Measurements from ENCODE around the gene SEMA3B. TPM values are rescaled to one million over a fixed set of nuclear protein-coding genes. Genes with fewer than 3 reads are reported as not detected.

Gene SEMA3B
- total RNA-seq, 1 experiment from 2014 or later, result 6.4 TPM

GRCh38 chr3:50251220-50251619, 17.7 kb upstream of the SEMA3B start:
- no peak for DNase-seq
- H3K27ac Mint-ChIP-seq, result no peak overlapping the region; a peak in 1 of 7 replicates
- peaks cover 18 to 19% of the 10 kb centered on the region in 2 experiments for H3K4me1 Mint-ChIP-seq
- Histone ChIP-seq H3K4me2 (ENCODE audit: insufficient read depth, insufficient read length, low read length) (no peak overlapping the region), H3K23me2 (ENCODE audit: insufficient read length, low read depth, low read length, poor library complexity, severe bottlenecking) (no peaks in the 10 kb centered on the region), H2AFZ (ENCODE audit: low read length) (no peak overlapping the region), H3K79me1 (ENCODE audit: insufficient read depth, low read depth, low read length, poor library complexity, severe bottlenecking) (peaks cover 11% of the 10 kb centered on the region), H4K5ac (ENCODE audit: insufficient read length, low read depth, low read length) (no peak overlapping the region), H3K9me3 (ENCODE audit: control insufficient read depth, low read depth, low read length) (no peaks in the 10 kb centered on the region), H2BK20ac (ENCODE audit: low read depth, low read length, poor library complexity, severe bottlenecking) (no peak overlapping the region), H4K91ac (ENCODE audit: insufficient read length, low read depth, low read length) (no peak overlapping the region), H3K27me3 (ENCODE audit: insufficient read depth, low read length) (no peaks in the 10 kb centered on the region), H3K18ac (ENCODE audit: insufficient read length, low read depth, low read length) (no peak overlapping the region), H3K4ac (ENCODE audit: low read depth, low read length) (no peak overlapping the region), H3K79me2 (ENCODE audit: insufficient read depth, low read length) (peaks cover 13% of the 10 kb centered on the region; the same call in 1 of the 2 replicates), H2BK12ac (ENCODE audit: insufficient read length, low read depth, low read length) (no peak overlapping the region), H3K27ac (ENCODE audit: insufficient read length, low read depth, low read length) (no peak overlapping the region), H3K56ac (ENCODE audit: insufficient read length, low read depth, low read length) (no peak overlapping the region), H3K4me1 (ENCODE audit: insufficient read depth, low read length) (no peaks in the 10 kb centered on the region), H4K20me1 (ENCODE audit: control insufficient read depth, insufficient read depth, insufficient read length) (peaks cover 5% of the 10 kb centered on the region), H3T11ph (ENCODE audit: low read length) (no peak overlapping the region), H4K8ac (replicated peaks; ENCODE audit: insufficient read length, low read depth, low read length) (no peak overlapping the region), H2AK5ac (ENCODE audit: insufficient read length, low read length) (no peak overlapping the region), H3K9ac (ENCODE audit: extremely low read depth, insufficient read length, low read length) (no peak overlapping the region), H3K14ac (ENCODE audit: insufficient read depth, low read length) (no peak overlapping the region; the same call in 1 of the 2 replicates), H3K23ac (ENCODE audit: insufficient read length, low read depth, low read length) (no peak overlapping the region), H2BK5ac (ENCODE audit: insufficient read length, low read length) (no peak overlapping the region), H2BK120ac (ENCODE audit: low read depth, low read length, poor library complexity, severe bottlenecking) (no peak overlapping the region), H2BK15ac (ENCODE audit: low read depth, low read length) (no peak overlapping the region)
- H3K4me3 Mint-ChIP-seq, result no peak overlapping the region; a peak in 1 of 5 replicates
- no peaks in the 10 kb centered on the region for H3K9me3 Mint-ChIP-seq
- no peaks in the 10 kb centered on the region for H3K27me3 Mint-ChIP-seq (ENCODE audit: low read depth)
- H3K36me3 Mint-ChIP-seq (ENCODE audit: insufficient read depth in 1 of 3, low read depth in 3 of 3), result peaks cover 7 to 38% (median 38%) of the 10 kb centered on the region in 3 experiments
- TF ChIP-seq CTCF (conservative IDR thresholded peaks at IDR 0.05), result no peak
- no CpG with 5 or more reads among the region's 8 CpGs for WGBS (ENCODE audit: extremely low coverage, insufficient read length, low lambda C conversion rate)
